ENCODE results near the gene DMD. TPM values are rescaled to one million over a fixed set of nuclear protein-coding genes. Genes with fewer than 3 reads are reported as not detected.

The DMD gene
- total RNA-seq, 1 experiment from 2014 or later = 25.3 TPM

GRCh38 chrX:32618154-32618553 lies 593.2 kb downstream of the DMD start:
- Histone ChIP-seq H2AFZ (no peak overlapping the region), H3K4me2 (no peak overlapping the region), H3K79me2 (ENCODE audit: low read depth) (no peaks in the 10 kb centered on the region), H3F3A (ENCODE audit: insufficient read depth, low read depth) (no peaks in the 10 kb centered on the region), H3K27ac (no peak overlapping the region), H3K36me3 (ENCODE audit: low read depth) (no peaks in the 10 kb centered on the region), H3K9me2 (ENCODE audit: insufficient read depth) (no peaks in the 10 kb centered on the region), H3K4me3 (no peak overlapping the region), H3K27me3 (ENCODE audit: insufficient read depth, low read depth) (no peaks in the 10 kb centered on the region), H3K9me3 (ENCODE audit: insufficient read depth, low read depth) (no peaks in the 10 kb centered on the region), H4K20me1 (ENCODE audit: insufficient read depth) (no peaks in the 10 kb centered on the region), H3K4me1 (replicated peaks; ENCODE audit: insufficient read depth) (no peaks in the 10 kb centered on the region)
- intact Hi-C loops (cut with micrococcal nuclease; ENCODE audit: unreplicated experiment) = no loop called here
- POLR2A ChIA-PET (ENCODE audit: unreplicated experiment) = no interaction called here
- CTCF ChIA-PET = no interaction called here
- BruUV-seq (replicated peaks) = no TSS peak
- DNase-seq = no peak
- TF ChIP-seq CTCF (conservative IDR thresholded peaks at IDR 0.05) (no peak), EZH2 (IDR thresholded peaks at IDR 0.05; ENCODE audit: low read depth) (no peak)

GRCh38 chrX:32614707-32615106 lies 596.6 kb downstream of the DMD start:
- Histone ChIP-seq H3K9me3 (ENCODE audit: insufficient read depth, low read depth) (no peaks in the 10 kb centered on the region), H3K4me1 (replicated peaks; ENCODE audit: insufficient read depth) (no peaks in the 10 kb centered on the region), H3K4me2 (no peak overlapping the region), H3K9me2 (ENCODE audit: insufficient read depth) (no peaks in the 10 kb centered on the region), H3K36me3 (ENCODE audit: low read depth) (no peaks in the 10 kb centered on the region), H4K20me1 (ENCODE audit: insufficient read depth) (no peaks in the 10 kb centered on the region), H2AFZ (no peak overlapping the region), H3F3A (ENCODE audit: insufficient read depth, low read depth) (no peaks in the 10 kb centered on the region), H3K27ac (no peak overlapping the region), H3K4me3 (no peak overlapping the region), H3K27me3 (ENCODE audit: insufficient read depth, low read depth) (no peaks in the 10 kb centered on the region), H3K79me2 (ENCODE audit: low read depth) (no peaks in the 10 kb centered on the region)
- no peak for DNase-seq
- TF ChIP-seq CTCF (conservative IDR thresholded peaks at IDR 0.05) (no peak), EZH2 (IDR thresholded peaks at IDR 0.05; ENCODE audit: low read depth) (no peak)
- CTCF ChIA-PET = no interaction called here
- POLR2A ChIA-PET (ENCODE audit: unreplicated experiment) = no interaction called here
- BruUV-seq (replicated peaks) = no TSS peak
- intact Hi-C loops (cut with micrococcal nuclease; ENCODE audit: unreplicated experiment) = no loop called here

- Histone ChIP-seq H3K4me1 (replicated peaks; ENCODE audit: insufficient read depth) (no peaks in the 10 kb centered on the region), H3F3A (ENCODE audit: insufficient read depth, low read depth) (no peaks in the 10 kb centered on the region), H3K36me3 (ENCODE audit: low read depth) (no peaks in the 10 kb centered on the region), H3K27ac (no peak overlapping the region), H3K9me2 (ENCODE audit: insufficient read depth) (no peaks in the 10 kb centered on the region), H3K79me2 (ENCODE audit: low read depth) (no peaks in the 10 kb centered on the region), H4K20me1 (ENCODE audit: insufficient read depth) (no peaks in the 10 kb centered on the region), H3K9me3 (ENCODE audit: insufficient read depth, low read depth) (no peaks in the 10 kb centered on the region), H3K4me2 (no peak overlapping the region), H3K4me3 (no peak overlapping the region), H2AFZ (no peak overlapping the region), H3K27me3 (ENCODE audit: insufficient read depth, low read depth) (no peaks in the 10 kb centered on the region)
- no peak for DNase-seq
- ChIA-PET POLR2A (ENCODE audit: unreplicated experiment) (no interaction called here), CTCF (no interaction called here)
- TF ChIP-seq CTCF (conservative IDR thresholded peaks at IDR 0.05) = no peak
- TF ChIP-seq EZH2 (IDR thresholded peaks at IDR 0.05; ENCODE audit: low read depth) = no peak
- intact Hi-C loops (cut with micrococcal nuclease; ENCODE audit: unreplicated experiment) = no loop called here
- BruUV-seq (replicated peaks) = no TSS peak
These were observed 612.2 kb downstream of the DMD start for GRCh38 chrX:32599156-32599555.
